GM10248 (cell line): ENCODE data around the gene SPEM2.
"Not testable (repeated sequence)": the region's sequence is repeated elsewhere in the genome, so short reads cannot be mapped to it uniquely, and the experiment has no call there.

ENCODE experiments used
- CTCF ChIA-PET: fragments of 300-600 bp; sonication (Branson Sonifier 250); formaldehyde crosslinking; extraction: SDS; loops from one replicate; lab custom pipeline; 2021; ENCODE audit warnings: antibody characterized with exemption; lab: Yijun Ruan, JAX
- POLR2A ChIA-PET: fragments of 350-650 bp; sonication (Branson Sonifier 250); formaldehyde crosslinking; extraction: SDS; loops from one replicate; lab custom pipeline; 2020; ENCODE audit warnings: antibody characterized with exemption; lab: Yijun Ruan, JAX
- DNase-seq: peaks from one replicate; pipeline ENCODE4 v3.0.0; 2012; ENCODE audit errors: extremely low spot score
- TF ChIP-seq, protein P1 (sequence below): IDR thresholded peaks from 2 replicates; pipeline ENCODE4 v1.5.1; 2012; ENCODE audit warnings: mild to moderate bottlenecking, low read depth; ENCODE audit errors: extremely low read depth, missing control alignments, control extremely low read depth

The SPEM2 gene

DNA sequence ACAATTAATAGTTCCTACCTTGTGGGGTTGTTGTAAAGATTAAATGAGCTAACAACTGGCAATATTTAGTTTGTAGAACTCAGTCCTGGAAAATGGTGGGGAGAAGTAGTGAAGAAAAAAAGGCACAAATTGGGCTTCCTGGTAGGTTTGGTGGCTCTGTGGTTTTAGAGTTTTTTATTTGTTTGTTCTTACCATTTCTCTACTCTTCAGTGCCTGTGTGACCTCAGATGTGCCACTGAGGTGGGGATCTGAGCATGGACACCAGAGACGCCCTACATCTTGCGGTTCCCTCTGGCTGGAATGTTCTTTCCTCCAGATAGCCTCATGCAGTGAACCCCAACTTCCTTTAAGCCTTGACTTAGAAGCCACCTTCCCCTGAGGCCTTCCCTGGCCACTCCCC lies 46.3 kb downstream of the SPEM2 start:
- POLR2A ChIA-PET, result no interaction called here
- no peak for DNase-seq
- CTCF ChIA-PET, result interaction anchor here (1.8 kb wide), 1 partner anchor 35 kb away, joined by 4 read pairs; no protein-coding TSS in a partner anchor
- TF ChIP-seq, protein P1, sequence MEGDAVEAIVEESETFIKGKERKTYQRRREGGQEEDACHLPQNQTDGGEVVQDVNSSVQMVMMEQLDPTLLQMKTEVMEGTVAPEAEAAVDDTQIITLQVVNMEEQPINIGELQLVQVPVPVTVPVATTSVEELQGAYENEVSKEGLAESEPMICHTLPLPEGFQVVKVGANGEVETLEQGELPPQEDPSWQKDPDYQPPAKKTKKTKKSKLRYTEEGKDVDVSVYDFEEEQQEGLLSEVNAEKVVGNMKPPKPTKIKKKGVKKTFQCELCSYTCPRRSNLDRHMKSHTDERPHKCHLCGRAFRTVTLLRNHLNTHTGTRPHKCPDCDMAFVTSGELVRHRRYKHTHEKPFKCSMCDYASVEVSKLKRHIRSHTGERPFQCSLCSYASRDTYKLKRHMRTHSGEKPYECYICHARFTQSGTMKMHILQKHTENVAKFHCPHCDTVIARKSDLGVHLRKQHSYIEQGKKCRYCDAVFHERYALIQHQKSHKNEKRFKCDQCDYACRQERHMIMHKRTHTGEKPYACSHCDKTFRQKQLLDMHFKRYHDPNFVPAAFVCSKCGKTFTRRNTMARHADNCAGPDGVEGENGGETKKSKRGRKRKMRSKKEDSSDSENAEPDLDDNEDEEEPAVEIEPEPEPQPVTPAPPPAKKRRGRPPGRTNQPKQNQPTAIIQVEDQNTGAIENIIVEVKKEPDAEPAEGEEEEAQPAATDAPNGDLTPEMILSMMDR, result no peak

DNA sequence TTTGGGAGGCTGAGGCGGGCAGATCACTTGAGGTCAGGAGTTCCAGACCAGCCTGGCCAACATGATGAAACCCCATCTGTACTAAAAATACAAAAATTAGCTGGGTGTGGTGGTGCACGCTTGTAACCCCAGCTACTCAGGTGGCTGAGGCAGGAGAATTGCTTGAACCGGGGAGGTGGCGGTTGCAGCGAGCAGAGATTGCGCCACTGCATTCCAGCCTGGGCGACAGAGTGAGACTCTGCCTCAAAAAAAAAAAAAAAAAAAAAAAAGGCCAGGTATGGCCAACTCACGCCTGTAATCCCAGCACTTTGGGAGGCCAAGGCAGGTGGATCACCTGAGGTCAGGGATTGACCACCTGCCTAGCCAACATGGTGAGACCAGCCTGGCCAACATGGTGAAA lies 49.4 kb downstream of the SPEM2 start:
- CTCF ChIA-PET, result interaction anchor here (1.7 to 2.3 kb wide), 3 partner anchors 8 to 86 kb away, joined by 6 to 10 read pairs (median 7); partner anchors contain the start of gene TMEM102
- POLR2A ChIA-PET, result interaction anchor here (0.6 kb wide), 1 partner anchor 105 kb away, joined by 7 read pairs; no protein-coding TSS in a partner anchor
- DNase-seq, result not testable (repeated sequence)

DNA sequence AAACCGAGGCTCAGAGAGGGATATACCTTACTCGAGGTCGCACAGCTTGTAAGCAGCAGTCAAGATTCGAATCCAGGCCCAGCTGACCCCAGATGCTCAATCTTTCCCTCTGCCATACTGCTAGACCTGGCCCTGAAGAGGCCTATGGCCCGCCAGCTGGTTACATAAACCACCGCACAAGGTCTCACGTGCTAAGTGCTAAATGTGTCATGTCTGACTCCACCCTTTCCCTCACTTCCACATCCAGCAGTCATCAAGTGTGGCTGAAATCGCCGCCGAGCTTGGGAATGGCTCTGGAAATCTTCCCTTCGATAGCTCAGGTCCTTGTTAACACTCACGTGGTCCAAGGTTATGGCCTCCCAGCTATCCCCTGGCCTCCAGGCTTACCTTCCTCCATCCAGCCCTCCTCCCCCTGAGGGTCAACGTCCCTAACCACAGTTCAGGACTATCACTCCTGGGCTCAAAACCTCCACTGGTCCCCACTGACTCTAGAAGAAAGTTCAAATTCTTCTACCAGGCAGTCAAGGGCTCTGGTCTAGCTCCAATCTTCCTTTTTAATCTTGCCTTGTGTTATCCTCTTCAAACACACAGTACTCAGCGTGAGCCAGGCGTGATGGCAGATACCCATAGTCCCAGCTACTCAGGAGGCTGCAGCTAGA lies 50.5 kb downstream of the SPEM2 start:
- ChIA-PET CTCF (interaction anchor here (1.1 to 2.3 kb wide), 7 partner anchors 9 to 85 kb away, joined by 4 to 10 read pairs (median 6); partner anchors contain the start of gene TMEM102), POLR2A (interaction anchor here (1.6 kb wide), 1 partner anchor 9 kb away, joined by 10 read pairs; the partner anchor contains the start of gene POLR2A)
- TF ChIP-seq, protein P1, result no peak
- no peak for DNase-seq

DNA sequence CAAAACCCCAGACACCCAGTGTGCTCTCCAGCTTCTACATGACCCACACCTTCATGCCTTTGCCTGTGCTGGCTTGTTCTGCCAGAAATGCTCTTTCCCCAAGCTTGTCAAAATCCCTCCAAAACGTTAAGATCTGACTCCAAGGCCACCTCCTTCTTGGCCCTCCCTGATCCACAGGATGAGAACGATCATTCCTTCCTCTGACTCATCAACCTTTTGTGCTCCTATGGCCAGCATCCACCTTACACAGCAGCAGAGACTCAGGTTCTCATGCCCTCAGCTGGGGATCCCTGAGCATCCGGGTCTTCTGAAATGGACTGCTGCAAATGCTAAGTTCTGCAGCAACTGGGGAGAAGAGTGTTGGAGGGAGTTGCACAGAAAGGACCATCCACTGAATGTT lies 51.1 kb downstream of the SPEM2 start:
- CTCF ChIA-PET, result interaction anchor here (1.2 to 2.3 kb wide), 6 partner anchors 10 to 84 kb away, joined by 4 to 10 read pairs (median 6); partner anchors contain the start of gene TMEM102
- DNase-seq, result no peak
- TF ChIP-seq, protein P1, result no peak
- POLR2A ChIA-PET, result interaction anchor here (1.6 kb wide), 1 partner anchor 8 kb away, joined by 10 read pairs; the partner anchor contains the start of gene POLR2A

DNA sequence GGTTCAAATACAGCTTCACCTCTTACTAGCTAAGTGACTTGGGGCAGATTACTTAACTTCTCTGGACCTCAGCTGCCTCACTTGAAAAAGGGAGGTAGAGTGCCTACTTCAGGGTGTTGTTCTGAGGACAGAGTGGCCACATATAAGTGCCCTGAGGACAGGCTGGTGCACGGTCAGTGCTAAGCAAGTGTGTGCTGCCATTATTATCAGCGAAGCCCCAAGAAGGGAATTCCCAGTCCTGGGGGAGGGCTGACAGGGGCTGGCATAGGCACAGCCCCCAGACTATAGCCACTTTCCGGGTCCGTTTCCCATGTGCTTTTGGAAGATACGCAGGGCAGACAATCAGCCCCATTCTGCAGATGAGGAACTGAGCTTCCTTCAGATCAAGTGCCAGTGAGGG lies 51.5 kb downstream of the SPEM2 start:
- POLR2A ChIA-PET, result interaction anchor here (1.6 kb wide), 1 partner anchor 8 kb away, joined by 10 read pairs; the partner anchor contains the start of gene POLR2A
- CTCF ChIA-PET, result interaction anchor here (1.5 to 2.3 kb wide), 3 partner anchors 15 to 42 kb away, joined by 5 to 7 read pairs (median 6); partner anchors contain the start of gene TMEM102
- no peak for DNase-seq
- TF ChIP-seq, protein P1, result no peak
